Measurements from ENCODE around the gene PPP1R15A. TPM values are rescaled to one million over a fixed set of nuclear protein-coding genes. Genes with fewer than 3 reads are reported as not detected.
A peak's percentile ranks its signal among the peaks of the same experiment; 100 is the strongest.

PPP1R15A gene
- total and polyA plus RNA-seq, 4 donors, result 5.6 to 52.5 (median 11.3) TPM

DNA sequence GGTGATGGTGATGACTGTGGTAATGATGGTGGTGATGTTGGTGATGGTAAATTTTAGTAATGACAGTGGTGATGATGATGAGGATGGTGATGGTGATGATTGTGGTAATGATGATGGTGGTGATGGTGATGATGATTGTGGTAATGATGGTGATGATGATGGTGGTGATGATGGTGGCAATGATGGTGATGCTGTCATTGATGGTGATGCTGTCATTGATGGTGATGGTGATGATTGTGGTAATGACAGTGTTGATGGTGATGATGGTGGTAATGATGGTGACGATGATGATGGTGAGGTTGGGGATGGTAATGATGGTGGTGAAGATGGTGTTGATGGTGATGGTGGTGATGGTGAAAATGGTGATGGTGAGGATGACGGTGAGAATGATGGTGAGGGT is 49.7 kb upstream of the PPP1R15A start:
- Histone ChIP-seq H3K27ac (ENCODE audit: low read depth in 1 of 2, low read length in 2 of 2) (no peak overlapping the region), H3K9me3 (ENCODE audit: control insufficient read depth in 4 of 4, low read length in 3 of 4) (no peaks in the 10 kb centered on the region), H3K36me3 (ENCODE audit: control insufficient read depth in 4 of 4, insufficient read depth in 3 of 4, low read depth in 1 of 4, low read length in 3 of 4) (peaks cover 0 to 11% (median 4%) of the 10 kb centered on the region in 4 donors), H3K4me1 (ENCODE audit: control insufficient read depth in 4 of 4, insufficient read depth in 4 of 4, low read length in 3 of 4) (peaks cover 7 to 35% (median 27%) of the 10 kb centered on the region in 4 donors), H3K4me3 (ENCODE audit: low read depth in 1 of 3, low read length in 3 of 3) (no peak overlapping the region), H3K9ac (ENCODE audit: low read depth in 1 of 2, low read length in 2 of 2) (no peak overlapping the region), H3K27me3 (ENCODE audit: control insufficient read depth in 4 of 4, insufficient read depth in 4 of 4, low read length in 3 of 4) (no peaks in the 10 kb centered on the region)
- 98% methylated on average over 2 of the region's 2 CpGs for WGBS
- no peak for DNase-seq (ENCODE audit: low spot score)
- TF ChIP-seq RAD21 (IDR thresholded peaks at IDR 0.05), result no peak
- TF ChIP-seq HNF4A (conservative IDR thresholded peaks at IDR 0.05), result no peak
- TF ChIP-seq REST (IDR thresholded peaks at IDR 0.05), result no peak
- TF ChIP-seq NR2F2 (IDR thresholded peaks at IDR 0.05), result no peak
- no peak for TF ChIP-seq FOXA2 (IDR thresholded peaks at IDR 0.05)
- TF ChIP-seq, protein P1, sequence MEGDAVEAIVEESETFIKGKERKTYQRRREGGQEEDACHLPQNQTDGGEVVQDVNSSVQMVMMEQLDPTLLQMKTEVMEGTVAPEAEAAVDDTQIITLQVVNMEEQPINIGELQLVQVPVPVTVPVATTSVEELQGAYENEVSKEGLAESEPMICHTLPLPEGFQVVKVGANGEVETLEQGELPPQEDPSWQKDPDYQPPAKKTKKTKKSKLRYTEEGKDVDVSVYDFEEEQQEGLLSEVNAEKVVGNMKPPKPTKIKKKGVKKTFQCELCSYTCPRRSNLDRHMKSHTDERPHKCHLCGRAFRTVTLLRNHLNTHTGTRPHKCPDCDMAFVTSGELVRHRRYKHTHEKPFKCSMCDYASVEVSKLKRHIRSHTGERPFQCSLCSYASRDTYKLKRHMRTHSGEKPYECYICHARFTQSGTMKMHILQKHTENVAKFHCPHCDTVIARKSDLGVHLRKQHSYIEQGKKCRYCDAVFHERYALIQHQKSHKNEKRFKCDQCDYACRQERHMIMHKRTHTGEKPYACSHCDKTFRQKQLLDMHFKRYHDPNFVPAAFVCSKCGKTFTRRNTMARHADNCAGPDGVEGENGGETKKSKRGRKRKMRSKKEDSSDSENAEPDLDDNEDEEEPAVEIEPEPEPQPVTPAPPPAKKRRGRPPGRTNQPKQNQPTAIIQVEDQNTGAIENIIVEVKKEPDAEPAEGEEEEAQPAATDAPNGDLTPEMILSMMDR (IDR thresholded peaks at IDR 0.05; ENCODE audit: low read depth, low read length, missing input control), result no peak
- no peak for TF ChIP-seq TAF1 (conservative IDR thresholded peaks at IDR 0.05)
- no peak for TF ChIP-seq MAX (IDR thresholded peaks at IDR 0.05)
- TF ChIP-seq JUND (IDR thresholded peaks at IDR 0.05), result no peak
- no peak for TF ChIP-seq EGR1 (IDR thresholded peaks at IDR 0.05; ENCODE audit: low read depth in 2 of 2)
- no peak for TF ChIP-seq YY1 (IDR thresholded peaks at IDR 0.05)
- TF ChIP-seq ZBTB33 (IDR thresholded peaks at IDR 0.05), result no peak
- TF ChIP-seq FOXA1 (IDR thresholded peaks at IDR 0.05), result no peak
- TF ChIP-seq HNF4G (IDR thresholded peaks at IDR 0.05), result no peak
- no peak for TF ChIP-seq RXRA (IDR thresholded peaks at IDR 0.05)
- TF ChIP-seq GABPA (IDR thresholded peaks at IDR 0.05 in 1 of 2, conservative IDR thresholded peaks at IDR 0.05 in 1 of 2), result no peak

DNA sequence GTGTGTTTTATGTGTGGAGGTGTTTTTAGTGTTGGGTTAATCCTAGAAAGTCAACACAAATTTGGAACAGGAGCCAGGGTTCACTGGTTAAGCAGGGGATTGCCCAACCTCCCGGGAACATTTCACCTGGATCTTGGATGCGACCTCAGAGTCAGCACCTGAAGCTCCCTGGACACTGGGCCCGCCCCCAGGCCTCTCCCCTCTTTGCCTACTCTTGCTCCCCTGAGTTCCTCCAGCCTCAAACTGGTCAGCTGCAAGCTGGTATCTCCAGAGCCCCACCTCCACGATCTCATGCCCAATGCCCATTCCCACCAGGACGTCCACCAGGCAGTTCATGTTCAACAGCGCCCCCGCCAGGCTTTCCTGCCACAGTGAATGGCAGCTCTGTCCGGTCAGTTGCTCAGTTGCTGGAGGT is 45.6 kb upstream of the PPP1R15A start:
- peaks cover 3 to 27% (median 21%) of the 10 kb centered on the region in 4 donors for H3K4me1 ChIP-seq (ENCODE audit: control insufficient read depth in 4 of 4, insufficient read depth in 4 of 4, low read length in 3 of 4)
- 40% methylated on average over 8 of the region's 8 CpGs for WGBS
- H3K27me3 ChIP-seq (ENCODE audit: control insufficient read depth in 4 of 4, insufficient read depth in 4 of 4, low read length in 3 of 4), result no peaks in the 10 kb centered on the region
- H3K4me3 ChIP-seq (ENCODE audit: low read depth in 1 of 3, low read length in 3 of 3), result no peak overlapping the region
- DNase-seq (ENCODE audit: low spot score), result no peak
- H3K36me3 ChIP-seq (ENCODE audit: control insufficient read depth in 4 of 4, insufficient read depth in 3 of 4, low read depth in 1 of 4, low read length in 3 of 4), result peaks cover 0 to 16% (median 6%) of the 10 kb centered on the region in 4 donors
- peak overlapping the region; percentile 73 to 84 for H3K27ac ChIP-seq (ENCODE audit: low read depth in 1 of 2, low read length in 2 of 2)
- H3K9ac ChIP-seq (ENCODE audit: low read depth in 1 of 2, low read length in 2 of 2), result no peak overlapping the region
- no peaks in the 10 kb centered on the region for H3K9me3 ChIP-seq (ENCODE audit: control insufficient read depth in 4 of 4, low read length in 3 of 4)
- TF ChIP-seq TAF1 (conservative IDR thresholded peaks at IDR 0.05), result no peak
- peak; percentile 33 for TF ChIP-seq HNF4G (IDR thresholded peaks at IDR 0.05)
- TF ChIP-seq, protein P1 (IDR thresholded peaks at IDR 0.05; ENCODE audit: low read depth, low read length, missing input control), result peak; percentile 27
- peak; percentile 66 to 83 for TF ChIP-seq RXRA (IDR thresholded peaks at IDR 0.05)
- no peak for TF ChIP-seq EGR1 (IDR thresholded peaks at IDR 0.05; ENCODE audit: low read depth in 2 of 2)
- peak; percentile 76 to 81 for TF ChIP-seq HNF4A (conservative IDR thresholded peaks at IDR 0.05)
- TF ChIP-seq MAX (IDR thresholded peaks at IDR 0.05), result peak; percentile 46
- no peak for TF ChIP-seq ZBTB33 (IDR thresholded peaks at IDR 0.05)
- TF ChIP-seq NR2F2 (IDR thresholded peaks at IDR 0.05), result no peak
- TF ChIP-seq SP1 (IDR thresholded peaks at IDR 0.05), result peak; percentile 64
- peak; percentile 65 for TF ChIP-seq FOXA1 (IDR thresholded peaks at IDR 0.05)
- peak; percentile 54 for TF ChIP-seq FOXA2 (IDR thresholded peaks at IDR 0.05)
- no peak for TF ChIP-seq JUND (IDR thresholded peaks at IDR 0.05)
- TF ChIP-seq, protein P2, sequence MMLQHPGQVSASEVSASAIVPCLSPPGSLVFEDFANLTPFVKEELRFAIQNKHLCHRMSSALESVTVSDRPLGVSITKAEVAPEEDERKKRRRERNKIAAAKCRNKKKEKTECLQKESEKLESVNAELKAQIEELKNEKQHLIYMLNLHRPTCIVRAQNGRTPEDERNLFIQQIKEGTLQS (IDR thresholded peaks at IDR 0.05), result no peak

Data from liver (tissue), 9 donors.